Lung (tissue), 12 donors: Measurements from ENCODE around the gene PITPNM2. TPM values are rescaled to one million over a fixed set of nuclear protein-coding genes. Genes with fewer than 3 reads are reported as not detected.

Source experiments
- ATAC-seq: fragments of 200-7000 bp; cut with Tn5 transposase; one replicate; pipeline ENCODE4 v1.9.1; 2020; ENCODE audit warnings: moderate number of reproducible peaks; ENCODE audit not compliant: insufficient read depth, low FRiP score
- DNase-seq, 3 donors: peaks; one replicate each; pipeline ENCODE4 v3.0.0-alpha.2; 2013 to 2017
- H3K27ac ChIP-seq, 2 donors: one replicate each; pipeline ENCODE4 v1.5.1; 2013; ENCODE audit warnings: mild to moderate bottlenecking in 2 of 2, moderate library complexity in 2 of 2, control low read depth in 1 of 2, inconsistent platforms in 1 of 2, low read depth in 1 of 2, low read length in 1 of 2
- H3K27me3 ChIP-seq, 3 donors: one replicate each; pipeline ENCODE4 v1.5.1; 2013; ENCODE audit warnings: low read length in 2 of 3; ENCODE audit not compliant: control insufficient read depth in 3 of 3, insufficient read depth in 3 of 3
- H3K36me3 ChIP-seq, 4 donors: one replicate each; pipeline ENCODE4 v1.5.1; 2013; ENCODE audit warnings: low read length in 4 of 4, mild to moderate bottlenecking in 1 of 4, moderate library complexity in 1 of 4; ENCODE audit not compliant: control insufficient read depth in 4 of 4, insufficient read depth in 4 of 4
- H3K4me1 ChIP-seq, 5 donors: one replicate each; pipeline ENCODE4 v1.5.1; 2013; ENCODE audit warnings: low read length in 5 of 5, mild to moderate bottlenecking in 2 of 5, moderate library complexity in 1 of 5; ENCODE audit not compliant: control insufficient read depth in 5 of 5, insufficient read depth in 5 of 5
- H3K4me3 ChIP-seq: one replicate; pipeline ENCODE4 v1.5.1; 2013; ENCODE audit warnings: mild to moderate bottlenecking, control low read depth, moderate library complexity
- H3K9ac ChIP-seq, 2 donors: one replicate each; pipeline ENCODE4 v1.5.1; 2013; ENCODE audit warnings: low read length in 2 of 2, control low read depth in 1 of 2; ENCODE audit not compliant: insufficient read depth in 1 of 2
- H3K9me3 ChIP-seq, 4 donors: one replicate each; pipeline ENCODE4 v1.5.1; 2013; ENCODE audit warnings: low read length in 3 of 4, mild to moderate bottlenecking in 1 of 4, moderate library complexity in 1 of 4; ENCODE audit not compliant: control insufficient read depth in 4 of 4, insufficient read depth in 3 of 4
- CTCF ChIP-seq: IDR thresholded peaks from 2 replicates; pipeline ENCODE4 v1.5.1; 2012; ENCODE audit warnings: mild to moderate bottlenecking; ENCODE audit errors: control extremely low read depth, extremely low read depth
- WGBS, 2 donors: extraction: QIAGEN DNeasy Blood & Tissue Kit; methylation state at CpG; one replicate each; pipeline ENCODE4 v1.1.7; 2013; 5-methylcytosine and 5-hydroxymethylcytosine counted together
- polyA plus RNA-seq, 2 donors: library from polyadenylated mRNA; stranded (reverse); fragments of 200-250 nt; gene quantifications; one replicate each; pipeline ENCODE4 v1.2.1, GENCODE V29; 2013
- total RNA-seq, 2 donors: library from RNA; depleted of rRNA in 1 of 2; stranded (reverse); fragments of >200 nt in 1 of 2; gene quantifications; one replicate each; pipeline ENCODE4 v1.2.1, GENCODE V29; 2014 to 2021
- donor health status: control.
- donor health status: control.
- donor health status: Bipolar disorder and iron deficiency.
- donor health status: healthy.
- donor health status: DM: yes; HTN: yes; CAD: no.

The PITPNM2 gene
- total and polyA plus RNA-seq, 4 donors, result 8.9 to 37.8 (median 16.2) TPM

GRCh38 chr12:123115409-123116121 is 35.3 kb downstream of the PITPNM2 start:
- Histone ChIP-seq H3K27me3 (no peaks in the 10 kb centered on the region), H3K36me3 (no peaks in the 10 kb centered on the region), H3K4me3 (no peak overlapping the region), H3K9me3 (no peaks in the 10 kb centered on the region), H3K4me1 (peaks cover 13 to 34% (median 27%) of the 10 kb centered on the region in 5 donors), H3K27ac (peak overlapping the region; percentile 51 to 76), H3K9ac (no peak overlapping the region)
- TF ChIP-seq CTCF, result no peak
- DNase-seq, result peak; percentile 70 to 93 (median 88)
- 63 to 77% methylated on average over 8 of the region's 8 CpGs for WGBS, 2 donors
- peak; percentile 24 for ATAC-seq

GRCh38 chr12:123114304-123115083 is 36.4 kb downstream of the PITPNM2 start:
- 73 to 87% methylated on average over 13 of the region's 13 CpGs for WGBS, 2 donors
- ATAC-seq (no peak), DNase-seq (peak in 2 of 3 donors; percentile 55 to 79)
- H3K4me3 ChIP-seq, result no peak overlapping the region
- H3K4me1 ChIP-seq, result peaks cover 13 to 34% (median 27%) of the 10 kb centered on the region in 5 donors
- H3K27ac ChIP-seq, result peak overlapping the region; percentile 43 to 76
- no peak overlapping the region for H3K9ac ChIP-seq
- peaks cover 0 to 3% (median 1%) of the 10 kb centered on the region in 4 donors for H3K36me3 ChIP-seq
- H3K27me3 ChIP-seq, result no peaks in the 10 kb centered on the region
- no peaks in the 10 kb centered on the region for H3K9me3 ChIP-seq
- TF ChIP-seq CTCF, result no peak

GRCh38 chr12:123113026-123113425 is 37.9 kb downstream of the PITPNM2 start:
- H3K9ac ChIP-seq, result no peak overlapping the region
- H3K4me1 ChIP-seq, result peaks cover 13 to 40% (median 27%) of the 10 kb centered on the region in 5 donors
- H3K27me3 ChIP-seq, result no peaks in the 10 kb centered on the region
- no peak overlapping the region for H3K4me3 ChIP-seq
- peaks cover 0 to 9% (median 2%) of the 10 kb centered on the region in 4 donors for H3K36me3 ChIP-seq
- H3K27ac ChIP-seq, result no peak overlapping the region
- ATAC-seq (no peak), DNase-seq (peak in 1 of 3 donors; percentile 52)
- TF ChIP-seq CTCF, result no peak
- H3K9me3 ChIP-seq, result no peaks in the 10 kb centered on the region
- WGBS, 2 donors, result 53 to 81% methylated on average over 8 of the region's 8 CpGs
